ENCODE results near the gene AP1S2. TPM values are rescaled to one million over a fixed set of nuclear protein-coding genes. Genes with fewer than 3 reads are reported as not detected.
A peak's percentile ranks its signal among the peaks of the same experiment; 100 is the strongest.

The AP1S2 gene
- total RNA-seq, 1 experiment from 2014 or later = 367 TPM

DNA sequence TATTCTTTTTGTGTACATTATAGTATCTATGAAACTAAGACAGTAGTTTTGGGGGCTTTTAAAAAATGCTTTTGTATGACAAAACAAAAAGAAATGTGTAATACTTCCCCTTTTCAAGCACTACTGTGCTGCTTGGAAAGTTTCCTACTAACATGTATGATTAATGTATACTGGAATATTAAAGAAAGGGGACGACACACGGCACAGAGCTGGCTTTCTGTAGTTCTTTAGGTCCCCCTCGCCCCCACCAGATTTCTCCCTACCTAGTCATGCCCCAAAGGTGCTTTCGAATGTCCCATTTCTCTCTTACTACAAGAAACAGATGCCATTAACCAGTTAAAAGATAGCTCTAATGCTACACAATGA, 1.6 kb upstream of the AP1S2 start:
- no peak overlapping the region for H2BK12ac ChIP-seq (ENCODE audit: insufficient read length, low read depth, low read length)
- H3K27ac Mint-ChIP-seq = peak overlapping the region; percentile 30 to 81 (median 69); a peak in 6 of 7 replicates
- no peak overlapping the region for H2BK5ac ChIP-seq (ENCODE audit: insufficient read length, low read length)
- H3K27me3 Mint-ChIP-seq (ENCODE audit: low read depth) = no peaks in the 10 kb centered on the region
- H3K9ac ChIP-seq (ENCODE audit: extremely low read depth, insufficient read length, low read length) = no peak overlapping the region
- no peak overlapping the region for H2BK120ac ChIP-seq (ENCODE audit: low read depth, low read length, poor library complexity, severe bottlenecking)
- TF ChIP-seq, protein P1, sequence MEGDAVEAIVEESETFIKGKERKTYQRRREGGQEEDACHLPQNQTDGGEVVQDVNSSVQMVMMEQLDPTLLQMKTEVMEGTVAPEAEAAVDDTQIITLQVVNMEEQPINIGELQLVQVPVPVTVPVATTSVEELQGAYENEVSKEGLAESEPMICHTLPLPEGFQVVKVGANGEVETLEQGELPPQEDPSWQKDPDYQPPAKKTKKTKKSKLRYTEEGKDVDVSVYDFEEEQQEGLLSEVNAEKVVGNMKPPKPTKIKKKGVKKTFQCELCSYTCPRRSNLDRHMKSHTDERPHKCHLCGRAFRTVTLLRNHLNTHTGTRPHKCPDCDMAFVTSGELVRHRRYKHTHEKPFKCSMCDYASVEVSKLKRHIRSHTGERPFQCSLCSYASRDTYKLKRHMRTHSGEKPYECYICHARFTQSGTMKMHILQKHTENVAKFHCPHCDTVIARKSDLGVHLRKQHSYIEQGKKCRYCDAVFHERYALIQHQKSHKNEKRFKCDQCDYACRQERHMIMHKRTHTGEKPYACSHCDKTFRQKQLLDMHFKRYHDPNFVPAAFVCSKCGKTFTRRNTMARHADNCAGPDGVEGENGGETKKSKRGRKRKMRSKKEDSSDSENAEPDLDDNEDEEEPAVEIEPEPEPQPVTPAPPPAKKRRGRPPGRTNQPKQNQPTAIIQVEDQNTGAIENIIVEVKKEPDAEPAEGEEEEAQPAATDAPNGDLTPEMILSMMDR (conservative IDR thresholded peaks at IDR 0.05) = no peak
- no peak overlapping the region for H3K18ac ChIP-seq (ENCODE audit: insufficient read length, low read depth, low read length)
- no peaks in the 10 kb centered on the region for H3K79me1 ChIP-seq (ENCODE audit: insufficient read depth, low read depth, low read length, poor library complexity, severe bottlenecking)
- H3K27me3 ChIP-seq (ENCODE audit: insufficient read depth, low read length) = no peaks in the 10 kb centered on the region
- peaks cover 33 to 35% of the 10 kb centered on the region in 2 experiments for H3K4me1 Mint-ChIP-seq
- H3K23me2 ChIP-seq (ENCODE audit: insufficient read length, low read depth, low read length, poor library complexity, severe bottlenecking) = peaks cover 19% of the 10 kb centered on the region
- peaks cover under 1 to 2% of the 10 kb centered on the region in 2 experiments; a peak in 3 of 5 replicates for H3K9me3 Mint-ChIP-seq
- H3K4me1 ChIP-seq (ENCODE audit: insufficient read depth, low read length) = no peaks in the 10 kb centered on the region; the same call in 1 of the 2 replicates
- no peak overlapping the region for H2AFZ ChIP-seq (ENCODE audit: low read length)
- H4K20me1 ChIP-seq (ENCODE audit: control insufficient read depth, insufficient read depth, insufficient read length) = no peaks in the 10 kb centered on the region
- H4K5ac ChIP-seq (ENCODE audit: insufficient read length, low read depth, low read length) = no peak overlapping the region
- no CpG with 5 or more reads among the region's 4 CpGs for WGBS (ENCODE audit: extremely low coverage, insufficient read length, low lambda C conversion rate)
- no peak overlapping the region for H4K91ac ChIP-seq (ENCODE audit: insufficient read length, low read depth, low read length)
- DNase-seq = no peak
- H3K4me3 Mint-ChIP-seq = peak overlapping the region; percentile 93
- H3K4ac ChIP-seq (ENCODE audit: low read depth, low read length) = no peak overlapping the region
- H3K4me2 ChIP-seq (ENCODE audit: insufficient read depth, insufficient read length, low read length) = peak overlapping the region; percentile 99
- no peak overlapping the region for H2BK15ac ChIP-seq (ENCODE audit: low read depth, low read length)
- no peak overlapping the region for H4K8ac ChIP-seq (replicated peaks; ENCODE audit: insufficient read length, low read depth, low read length)
- no peak overlapping the region for H3K56ac ChIP-seq (ENCODE audit: insufficient read length, low read depth, low read length)
- H3K23ac ChIP-seq (ENCODE audit: insufficient read length, low read depth, low read length) = no peak overlapping the region
- no peak overlapping the region for H3T11ph ChIP-seq (ENCODE audit: low read length)
- H3K36me3 Mint-ChIP-seq (ENCODE audit: insufficient read depth in 1 of 3, low read depth in 3 of 3) = peaks cover 21 to 30% (median 27%) of the 10 kb centered on the region in 3 experiments; a peak in 6 of 7 replicates
- H3K27ac ChIP-seq (ENCODE audit: insufficient read length, low read depth, low read length) = no peak overlapping the region
- H3K79me2 ChIP-seq (ENCODE audit: insufficient read depth, low read length) = peaks cover 21% of the 10 kb centered on the region
- no peaks in the 10 kb centered on the region for H3K9me3 ChIP-seq (ENCODE audit: control insufficient read depth, low read depth, low read length)
- H3K14ac ChIP-seq (ENCODE audit: insufficient read depth, low read length) = no peak overlapping the region
- no peak overlapping the region for H2AK5ac ChIP-seq (ENCODE audit: insufficient read length, low read length)
- no peak overlapping the region for H2BK20ac ChIP-seq (ENCODE audit: low read depth, low read length, poor library complexity, severe bottlenecking)
